Keratinocyte (primary cell): ENCODE measurements around the gene COG3.

Experiments
- CTCF ChIP-seq, 3 experiments: IDR thresholded peaks in 1 of 3; conservative IDR thresholded peaks in 1 of 3; optimal IDR thresholded peaks in 1 of 3; 2 replicates in 2 of 3; 3 replicates in 1 of 3; pipeline versions ENCODE3 to v1.5.1; 2011; ENCODE audit warnings: low read length in 3 of 3, mild to moderate bottlenecking in 3 of 3, moderate library complexity in 2 of 3, control low read depth in 1 of 3, inconsistent platforms in 1 of 3; ENCODE audit not compliant: insufficient read depth in 2 of 3; ENCODE audit errors: extremely low read depth in 1 of 3
- EZH2 ChIP-seq: IDR thresholded peaks from one replicate; pipeline ENCODE4 v1.6.1; 2012; ENCODE audit warnings: inconsistent platforms, mild to moderate bottlenecking, low read length, moderate library complexity

- TF ChIP-seq CTCF (optimal IDR thresholded peaks at IDR 0.05 in 1 of 3, IDR thresholded peaks at IDR 0.05 in 1 of 3, conservative IDR thresholded peaks at IDR 0.05 in 1 of 3; ENCODE audit: extremely low read depth in 1 of 3, insufficient read depth in 2 of 3, low read length in 3 of 3) (no peak), EZH2 (no peak)
Observed at GRCh38 chr13:45492538-45492937, 27.8 kb downstream of the COG3 start.
